Left ventricle myocardium inferior (tissue), 1 donor: Measurements from ENCODE around the gene ARMS2. TPM values are rescaled to one million over a fixed set of nuclear protein-coding genes. Genes with fewer than 3 reads are reported as not detected.

Experiments
- DNase-seq: peaks from one replicate; pipeline ENCODE4 v3.0.0-alpha.2; 2020
- H3K27ac ChIP-seq: fragments of 200-600 bp; replicated peaks from 2 replicates; pipeline ENCODE4 v1.8.0; 2021
- H3K27me3 ChIP-seq: fragments of 200-600 bp; 2 replicates; pipeline ENCODE4 v1.8.0; 2021; ENCODE audit warnings: low read depth
- H3K36me3 ChIP-seq: fragments of 200-600 bp; 2 replicates; pipeline ENCODE4 v1.8.0; 2021
- H3K4me1 ChIP-seq: fragments of 200-600 bp; 2 replicates; pipeline ENCODE4 v1.8.0; 2021
- H3K4me3 ChIP-seq: fragments of 200-600 bp; 2 replicates; pipeline ENCODE4 v1.8.0; 2021; ENCODE audit warnings: mild to moderate bottlenecking, moderate library complexity
- H3K9me3 ChIP-seq: fragments of 200-600 bp; replicated peaks from 2 replicates; pipeline ENCODE4 v1.8.0; 2021
- intact Hi-C: fragments of 100-400 bp; cut with micrococcal nuclease; formaldehyde crosslinking; loops from one replicate; pipeline ENCODE4 v1.11.0; 2022
- total RNA-seq: library from RNA; stranded (reverse); fragmentation: NEBNext Ultra II Directional; extraction: Animal tissue kit (Norgen Biotek cat#: 25700); gene quantifications from one replicate; pipeline ENCODE4 v1.2.1, GENCODE V29; 2021
- TF ChIP-seq, protein P1 (sequence below): fragments of 200-600 bp; IDR thresholded peaks from 2 replicates; pipeline ENCODE4 v1.8.0; 2021; ENCODE audit warnings: antibody characterized with exemption, mild to moderate bottlenecking, borderline replicate concordance
- donor health status: DM: no; HTN: yes; CAD: no; lungs with severe emphysema.

ARMS2 gene
- total RNA-seq, 1 donor from 2014 or later, result 0.27 TPM

DNA sequence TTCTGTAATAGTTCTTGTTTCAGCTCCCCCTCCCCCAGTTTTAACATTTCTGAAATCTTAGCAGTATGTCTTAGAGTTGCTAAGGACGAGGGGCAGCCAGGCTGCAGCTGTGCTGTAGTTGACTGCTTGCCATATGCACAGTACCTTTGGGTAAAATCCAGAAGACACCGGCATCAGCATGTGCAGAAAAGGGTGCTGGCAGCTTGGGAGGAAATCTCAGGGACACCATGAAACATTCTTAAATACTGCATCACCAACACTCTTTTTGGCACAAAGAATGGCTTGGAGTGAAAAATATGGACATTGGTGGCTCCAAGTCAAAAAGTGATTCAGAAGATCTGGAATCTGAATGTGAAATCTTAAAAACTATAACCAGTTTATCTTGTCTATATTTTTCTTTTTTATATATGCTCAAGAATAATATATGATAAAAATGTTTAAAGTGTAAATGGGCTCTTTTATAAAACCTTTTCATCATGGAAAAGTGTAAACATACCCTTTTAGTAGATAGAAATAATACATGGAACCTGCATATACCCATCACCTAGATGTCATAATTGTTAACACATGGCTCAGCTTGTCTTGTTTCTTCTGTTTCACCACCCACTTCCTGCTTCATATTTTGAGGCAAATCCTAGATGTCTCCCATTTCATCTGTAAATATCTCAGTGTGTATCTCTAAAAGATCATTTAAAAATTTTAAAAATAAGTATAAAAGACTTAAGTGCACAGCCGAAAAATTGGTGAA, 34.4 kb upstream of the ARMS2 start:
- Histone ChIP-seq H3K27me3 (no peaks in the 10 kb centered on the region), H3K36me3 (peaks cover 55% of the 10 kb centered on the region), H3K4me1 (peaks cover 62% of the 10 kb centered on the region), H3K4me3 (no peak overlapping the region), H3K9me3 (no peaks in the 10 kb centered on the region), H3K27ac (peak overlapping the region; percentile 23)
- no peak for DNase-seq
- intact Hi-C loops, result no loop called here
- TF ChIP-seq, protein P1, sequence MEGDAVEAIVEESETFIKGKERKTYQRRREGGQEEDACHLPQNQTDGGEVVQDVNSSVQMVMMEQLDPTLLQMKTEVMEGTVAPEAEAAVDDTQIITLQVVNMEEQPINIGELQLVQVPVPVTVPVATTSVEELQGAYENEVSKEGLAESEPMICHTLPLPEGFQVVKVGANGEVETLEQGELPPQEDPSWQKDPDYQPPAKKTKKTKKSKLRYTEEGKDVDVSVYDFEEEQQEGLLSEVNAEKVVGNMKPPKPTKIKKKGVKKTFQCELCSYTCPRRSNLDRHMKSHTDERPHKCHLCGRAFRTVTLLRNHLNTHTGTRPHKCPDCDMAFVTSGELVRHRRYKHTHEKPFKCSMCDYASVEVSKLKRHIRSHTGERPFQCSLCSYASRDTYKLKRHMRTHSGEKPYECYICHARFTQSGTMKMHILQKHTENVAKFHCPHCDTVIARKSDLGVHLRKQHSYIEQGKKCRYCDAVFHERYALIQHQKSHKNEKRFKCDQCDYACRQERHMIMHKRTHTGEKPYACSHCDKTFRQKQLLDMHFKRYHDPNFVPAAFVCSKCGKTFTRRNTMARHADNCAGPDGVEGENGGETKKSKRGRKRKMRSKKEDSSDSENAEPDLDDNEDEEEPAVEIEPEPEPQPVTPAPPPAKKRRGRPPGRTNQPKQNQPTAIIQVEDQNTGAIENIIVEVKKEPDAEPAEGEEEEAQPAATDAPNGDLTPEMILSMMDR, result no peak

- intact Hi-C loops, result no loop called here
- Histone ChIP-seq H3K27me3 (no peaks in the 10 kb centered on the region), H3K4me3 (no peak overlapping the region), H3K4me1 (peaks cover 62% of the 10 kb centered on the region), H3K27ac (peak overlapping the region; percentile 23), H3K9me3 (no peaks in the 10 kb centered on the region), H3K36me3 (peaks cover 56% of the 10 kb centered on the region)
- TF ChIP-seq, protein P1, result no peak
- no peak for DNase-seq
Measured at GRCh38 chr10:122420624-122421007, 33.8 kb upstream of the ARMS2 start.

GRCh38 chr10:122421054-122421625, 33.3 kb upstream of the ARMS2 start:
- no peaks in the 10 kb centered on the region for H3K9me3 ChIP-seq
- TF ChIP-seq, protein P1, result no peak
- peak overlapping the region; percentile 21 for H3K27ac ChIP-seq
- H3K27me3 ChIP-seq, result no peaks in the 10 kb centered on the region
- H3K36me3 ChIP-seq, result peaks cover 54% of the 10 kb centered on the region
- DNase-seq, result no peak
- peaks cover 61% of the 10 kb centered on the region for H3K4me1 ChIP-seq
- intact Hi-C loops, result no loop called here
- no peak overlapping the region for H3K4me3 ChIP-seq

DNA sequence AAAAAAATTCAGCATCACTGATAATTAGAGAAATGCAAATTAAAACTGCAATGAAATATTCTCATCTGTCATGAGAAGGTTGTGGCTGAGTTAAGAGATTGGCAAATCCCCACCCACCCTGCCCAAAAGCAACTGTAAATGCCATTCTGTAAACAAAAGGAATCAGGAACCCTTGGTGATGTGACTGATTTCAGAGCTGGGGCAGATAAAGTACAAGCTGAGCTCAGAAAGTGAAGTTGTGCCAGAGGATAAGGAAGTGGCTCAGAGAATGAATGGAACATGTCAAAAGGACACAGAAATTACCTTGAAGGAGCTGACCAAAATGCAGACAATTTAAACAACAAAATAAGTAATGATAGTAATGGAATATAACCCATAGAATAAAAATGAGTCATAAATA, 32.7 kb upstream of the ARMS2 start:
- Histone ChIP-seq H3K36me3 (peaks cover 53% of the 10 kb centered on the region), H3K9me3 (no peaks in the 10 kb centered on the region), H3K27ac (peak overlapping the region; percentile 21), H3K4me1 (peaks cover 55% of the 10 kb centered on the region), H3K27me3 (no peaks in the 10 kb centered on the region), H3K4me3 (no peak overlapping the region)
- TF ChIP-seq, protein P1, result no peak
- DNase-seq, result no peak
- intact Hi-C loops, result no loop called here

- Histone ChIP-seq H3K4me3 (no peak overlapping the region), H3K36me3 (peaks cover 53% of the 10 kb centered on the region), H3K9me3 (no peaks in the 10 kb centered on the region), H3K4me1 (peaks cover 48% of the 10 kb centered on the region), H3K27me3 (no peaks in the 10 kb centered on the region), H3K27ac (peak overlapping the region; percentile 21)
- TF ChIP-seq, protein P1, result no peak
- intact Hi-C loops, result no loop called here
- no peak for DNase-seq
Measured at GRCh38 chr10:122422266-122422989, 32.0 kb upstream of the ARMS2 start.
